DMS 273 (cell line): Measurements from ENCODE around the gene IFT81.

Experiments
- DNase-seq: peaks from one replicate; lab custom pipeline; 2025; ENCODE audit not compliant: unreplicated experiment; lab: John Stamatoyannopoulos, UW

IFT81 gene

GRCh38 chr12:110156766-110157165 lies 32.6 kb downstream of the IFT81 start:
- no peak for DNase-seq

DNA sequence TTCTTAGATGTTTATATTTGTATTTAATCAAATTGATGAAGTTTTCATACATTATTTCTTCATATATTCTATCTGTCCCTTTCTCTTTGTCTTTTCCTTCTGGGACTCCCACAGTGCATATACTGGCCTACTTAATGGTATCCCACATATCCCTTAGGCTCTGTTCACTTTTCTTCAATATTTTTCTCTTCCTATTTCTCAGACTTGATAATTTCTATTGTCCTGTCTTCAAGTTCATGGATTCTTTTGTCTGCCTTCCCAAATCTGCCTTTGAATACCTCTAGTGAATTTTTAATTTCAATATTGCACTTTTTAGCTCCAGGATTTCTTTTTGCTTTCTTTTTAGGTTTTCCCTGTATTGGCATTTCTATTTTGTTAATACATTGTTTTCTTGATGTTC lies 33.4 kb downstream of the IFT81 start:
- DNase-seq, result no peak

- no peak for DNase-seq
These were observed 35.6 kb downstream of the IFT81 start for GRCh38 chr12:110159671-110160245.

DNA sequence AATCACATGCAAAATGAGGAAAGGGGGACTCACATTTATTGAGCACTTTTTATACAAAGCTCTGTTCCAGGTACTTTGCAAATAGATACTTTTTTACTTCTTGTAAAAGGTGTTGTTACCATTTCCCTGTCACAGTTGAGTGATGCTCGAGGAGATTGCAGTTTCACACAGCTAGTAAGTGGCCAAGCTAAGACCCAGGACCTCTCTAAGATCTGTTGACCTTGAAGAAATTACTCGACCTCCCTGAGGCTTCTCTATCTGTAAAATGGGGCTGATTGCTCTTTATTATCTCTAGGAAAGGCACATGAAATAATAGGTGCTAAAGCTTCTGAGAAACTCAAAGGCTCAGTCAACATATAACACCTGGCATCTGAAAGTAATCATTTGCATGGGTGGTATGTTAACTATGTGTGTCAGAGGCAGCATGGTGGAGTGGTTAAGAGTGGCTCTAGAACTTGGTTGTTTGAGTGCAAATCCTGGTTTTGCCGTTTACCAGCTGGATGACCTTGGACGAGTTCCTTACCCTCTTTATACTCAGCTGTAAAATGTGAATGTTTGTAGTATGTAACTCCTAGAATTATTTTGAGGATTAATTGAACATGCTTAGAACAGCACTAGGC lies 41.5 kb downstream of the IFT81 start:
- DNase-seq, result no peak

DNA sequence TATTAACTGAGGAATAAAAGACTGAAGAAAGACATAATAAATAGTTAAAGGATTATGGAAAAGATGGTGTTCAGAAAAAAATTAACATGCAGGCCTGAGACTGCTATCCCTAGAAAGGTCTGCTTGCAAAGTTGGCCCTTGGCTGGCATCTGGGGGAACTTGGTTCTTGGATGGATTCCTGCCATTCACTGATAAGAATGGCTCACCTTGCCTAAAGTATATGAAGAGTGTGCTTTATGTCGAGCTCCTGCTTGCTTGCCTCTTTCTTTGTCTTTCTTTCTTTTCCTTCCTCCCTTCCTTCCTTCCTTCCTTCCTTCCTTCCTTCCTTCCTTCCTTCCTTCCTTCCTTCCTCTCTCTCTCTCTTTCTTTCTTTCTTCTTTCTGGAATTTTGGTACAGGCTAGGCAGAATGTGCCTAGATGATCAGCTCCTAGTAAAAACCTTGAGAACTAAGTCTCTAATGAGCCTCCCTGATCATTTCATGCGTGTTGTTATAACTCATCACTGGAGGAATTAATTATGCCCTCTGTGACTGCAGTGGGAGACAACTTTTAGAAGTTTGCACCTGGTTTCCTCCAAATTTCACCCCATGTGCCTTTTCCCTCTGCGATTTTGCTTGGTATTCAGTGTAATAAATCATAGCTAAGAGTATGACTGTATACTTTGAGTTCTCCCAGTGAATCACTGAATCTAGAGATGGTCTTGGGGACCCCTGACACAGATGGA lies 44.7 kb downstream of the IFT81 start:
- no peak for DNase-seq

DNA sequence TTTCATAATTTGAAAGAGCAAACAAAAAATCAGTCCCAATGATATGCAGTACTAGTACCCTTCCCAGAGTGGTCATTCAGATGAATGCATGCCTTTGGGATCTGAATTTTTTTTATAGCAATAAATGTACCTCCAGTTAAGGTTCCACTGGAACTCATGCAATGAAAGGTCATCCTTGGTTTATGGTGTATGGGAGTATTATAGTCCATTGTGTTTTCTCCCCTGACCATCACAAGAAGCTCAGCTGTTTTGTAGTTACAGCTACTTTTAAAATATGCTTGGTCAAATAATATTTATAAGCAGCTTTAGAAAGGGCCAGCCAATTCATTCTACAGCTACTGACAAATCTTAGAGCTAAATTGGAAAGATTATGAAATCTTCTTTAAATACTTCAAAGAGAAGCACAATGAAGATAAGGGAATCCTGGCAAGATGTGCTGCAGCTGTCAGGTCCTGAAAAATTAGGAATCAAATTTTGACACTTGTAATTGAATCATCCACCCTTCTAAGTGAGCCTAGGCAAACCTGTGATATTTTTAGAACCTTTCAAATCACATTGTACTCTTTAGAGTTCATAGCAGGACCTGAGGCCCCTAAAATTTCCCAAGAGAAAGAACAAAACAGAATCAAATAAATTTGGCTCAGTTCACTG lies 46.5 kb downstream of the IFT81 start:
- no peak for DNase-seq

DNA sequence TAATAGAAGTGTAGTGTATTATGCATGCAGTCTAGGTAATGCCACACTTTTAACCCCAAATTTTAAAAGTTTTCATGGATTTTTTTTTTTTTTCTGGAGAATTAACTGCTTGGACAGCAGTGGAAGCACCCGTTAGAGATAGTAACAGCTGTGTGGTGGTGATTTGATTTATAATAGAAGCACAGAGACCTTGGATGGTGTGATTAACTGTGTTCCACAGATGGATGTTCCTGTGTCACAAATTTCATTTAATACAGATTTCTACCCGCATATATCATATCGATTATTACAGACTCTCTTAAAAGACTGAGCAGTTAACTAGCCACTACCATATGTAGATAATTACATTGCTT lies 47.0 kb downstream of the IFT81 start:
- DNase-seq, result no peak

DNA sequence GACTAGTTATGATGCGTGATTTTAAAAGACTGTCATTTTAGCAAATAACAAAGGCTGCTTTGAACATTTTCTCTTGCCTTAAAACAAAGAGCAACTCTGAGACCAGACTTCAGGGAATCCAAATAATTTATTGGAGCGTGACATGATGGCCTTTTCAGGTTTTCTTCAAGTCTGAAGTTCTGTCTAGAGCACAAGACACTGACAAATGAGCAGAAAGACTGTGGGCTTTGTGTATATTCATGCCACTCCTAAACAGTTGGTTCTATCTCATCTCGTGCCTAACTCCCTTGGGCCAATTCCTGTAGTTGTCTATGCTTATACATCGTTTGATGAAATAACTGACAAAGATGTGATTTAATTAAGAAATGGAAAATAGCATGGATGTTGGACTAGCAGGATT lies 47.5 kb downstream of the IFT81 start:
- no peak for DNase-seq

DNA sequence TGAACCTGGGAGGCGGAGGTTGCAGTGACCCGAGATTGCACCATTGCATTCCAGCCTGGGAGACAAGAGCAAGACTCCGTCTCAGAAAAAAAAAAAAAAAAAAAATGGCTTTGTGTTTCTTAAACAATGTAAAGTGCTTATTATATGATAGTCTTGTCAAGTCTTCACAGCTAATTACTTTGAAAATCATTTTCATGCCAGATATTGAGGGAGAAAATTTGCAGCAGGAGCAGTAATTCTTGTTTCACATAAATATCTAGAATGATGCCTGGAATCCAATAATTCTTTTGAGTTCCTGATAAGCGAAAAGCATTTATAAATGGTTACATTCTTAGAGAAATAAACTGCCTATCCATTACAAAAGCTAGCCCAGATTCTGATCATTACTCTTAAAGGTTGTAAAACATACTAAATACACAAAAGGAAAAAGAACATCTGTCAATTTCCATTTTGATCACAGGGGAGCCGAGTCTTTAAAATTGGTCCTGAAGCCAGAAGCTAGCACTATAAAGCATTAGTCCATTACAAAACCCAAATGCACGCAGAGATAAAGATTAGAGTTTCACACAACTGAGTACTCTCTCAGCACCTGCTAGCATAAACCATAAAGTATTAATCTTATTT lies 50.3 kb downstream of the IFT81 start:
- peak; percentile 37 for DNase-seq

- no peak for DNase-seq
These were observed 51.0 kb downstream of the IFT81 start for GRCh38 chr12:110175201-110175600.

DNA sequence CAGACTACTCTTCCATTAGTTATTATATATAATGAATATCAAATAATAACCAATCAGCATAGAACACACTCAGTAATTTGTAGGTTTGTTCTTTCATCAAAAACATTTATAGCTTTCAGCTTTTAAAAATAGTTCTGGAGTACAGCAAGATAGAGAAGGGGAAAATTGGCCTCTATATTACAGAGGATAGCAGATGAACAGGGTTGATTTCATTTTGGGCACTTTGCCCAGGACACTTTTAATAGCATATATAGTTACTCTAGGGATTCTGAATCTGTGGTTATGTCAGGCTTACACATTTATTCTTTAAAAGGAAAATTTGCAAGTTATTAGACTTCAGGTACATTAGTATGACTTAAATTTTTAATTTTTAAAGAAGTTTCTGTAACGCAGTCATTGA lies 52.6 kb downstream of the IFT81 start:
- DNase-seq, result peak; percentile 78

GRCh38 chr12:110179291-110179690 lies 55.1 kb downstream of the IFT81 start:
- DNase-seq, result no peak

DNA sequence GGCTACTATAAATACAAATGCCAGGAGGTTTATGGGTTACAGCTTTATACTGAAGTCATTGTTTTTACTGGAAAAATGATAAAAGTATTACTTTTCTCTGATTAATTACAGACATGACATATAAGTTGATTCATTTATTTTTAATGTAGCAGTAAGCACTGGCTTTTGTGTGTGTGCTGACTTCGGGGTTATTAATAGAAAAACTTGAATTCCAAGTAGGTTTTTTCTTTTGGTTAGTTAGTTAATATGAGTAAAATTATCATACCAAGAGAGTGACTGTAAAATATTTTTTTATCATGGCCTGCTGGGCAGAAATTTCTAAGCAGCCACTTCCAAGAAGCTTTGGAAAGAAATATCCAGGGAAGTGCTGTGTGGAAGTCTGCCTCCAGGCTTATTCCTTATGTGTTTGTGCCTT lies 56.4 kb downstream of the IFT81 start:
- DNase-seq, result no peak

- no peak for DNase-seq
These were observed 58.1 kb downstream of the IFT81 start for GRCh38 chr12:110182281-110182680.

- DNase-seq, result no peak
These were observed 59.2 kb downstream of the IFT81 start for GRCh38 chr12:110183386-110183785.

- no peak for DNase-seq
These were observed 61.5 kb downstream of the IFT81 start for GRCh38 chr12:110185626-110186025.

- no peak for DNase-seq
These were observed 61.9 kb downstream of the IFT81 start for GRCh38 chr12:110186059-110186458.

- DNase-seq, result no peak
These were observed 69.0 kb downstream of the IFT81 start for GRCh38 chr12:110193196-110193595.

DNA sequence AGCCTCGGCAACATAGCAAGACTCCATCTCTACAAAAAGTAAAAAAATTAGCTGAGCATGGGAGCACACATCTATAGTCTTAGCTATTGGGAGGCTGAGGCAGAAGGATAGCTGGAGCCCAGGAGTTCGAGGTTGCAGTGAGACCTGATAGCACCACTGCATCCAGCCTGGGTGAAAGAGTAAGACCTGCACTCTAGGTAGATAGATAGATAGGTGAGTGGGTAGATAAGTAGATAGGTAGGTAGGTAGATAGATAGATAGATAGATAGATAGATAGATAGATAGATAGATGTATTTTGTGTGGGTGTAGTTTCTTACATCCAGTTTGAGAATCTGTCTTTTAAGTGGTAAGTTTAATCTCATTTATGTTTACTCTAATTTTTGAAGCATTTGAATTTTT lies 72.8 kb downstream of the IFT81 start:
- DNase-seq, result no peak

- DNase-seq, result no peak
These were observed 74.2 kb downstream of the IFT81 start for GRCh38 chr12:110198386-110198785.

DNA sequence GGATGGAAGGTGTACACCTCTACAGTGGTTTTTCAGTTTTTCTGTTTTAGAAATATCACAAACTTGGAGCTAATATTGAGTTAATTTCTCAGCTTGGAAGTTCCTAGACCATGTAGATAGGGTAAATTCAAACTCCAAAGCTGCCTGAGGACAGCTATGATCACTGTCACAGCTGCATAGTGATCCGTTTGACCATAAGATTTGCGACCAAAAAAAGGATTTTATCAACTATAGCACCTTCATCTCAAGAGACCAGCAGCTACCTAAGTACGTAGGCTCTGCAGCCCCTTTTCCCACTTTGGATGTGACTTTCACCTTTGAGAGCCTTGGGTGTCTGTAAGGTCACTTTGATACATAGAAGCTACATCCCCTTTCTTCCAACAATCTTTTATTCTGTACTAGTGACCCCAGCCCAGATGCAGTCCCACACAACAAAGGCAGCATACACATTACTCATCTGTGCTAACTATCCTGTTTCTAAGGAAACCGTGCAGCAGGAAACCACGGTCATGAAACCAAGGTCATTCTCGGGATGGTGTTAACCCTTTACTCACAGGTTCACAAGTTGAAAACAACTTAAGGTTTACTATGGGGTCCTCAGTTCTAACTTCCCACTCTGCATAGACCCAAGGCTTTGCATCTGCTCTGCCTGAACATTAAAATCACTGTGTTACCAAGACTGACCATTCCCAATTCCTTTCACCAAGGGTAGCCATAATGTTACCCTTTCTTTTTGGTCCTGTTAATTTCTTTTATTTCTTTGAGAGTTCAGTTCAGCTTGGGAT lies 75.4 kb downstream of the IFT81 start:
- DNase-seq, result no peak
